OCI-LY7 (cell line): ENCODE measurements around the gene IPO13. TPM values are rescaled to one million over a fixed set of nuclear protein-coding genes. Genes with fewer than 3 reads are reported as not detected.

ENCODE experiments used
- BruUV-seq: library from RNA; stranded (reverse); fragments of 400-500 nt; replicated peaks from 2 replicates; lab custom pipeline; 2021; lab: Mats Ljungman, UMichigan
- CTCF ChIA-PET: fragments of 300-600 bp; sonication (Branson Sonifier 250); formaldehyde crosslinking; loops from one replicate; lab custom pipeline; 2022; ENCODE audit warnings: antibody characterized with exemption; ENCODE audit not compliant: unreplicated experiment; lab: Charles Lee
- POLR2A ChIA-PET: fragments of 300-600 bp; sonication (Branson Sonifier 250); formaldehyde crosslinking; loops from one replicate; lab custom pipeline; 2022; ENCODE audit warnings: antibody characterized with exemption; lab: Charles Lee
- DNase-seq: peaks from one replicate; pipeline ENCODE4 v3.0.0-alpha.2; 2015; ENCODE audit warnings: low spot score
- H2AFZ ChIP-seq: fragments of 200-600 bp; sonication (generic), shearing (Covaris generic); 2 replicates; pipeline ENCODE4 v1.6.1; 2014; ENCODE audit warnings: mild to moderate bottlenecking, antibody characterized with exemption, low read length, moderate library complexity
- H3K27ac ChIP-seq: fragments of 200-600 bp; sonication (generic); 2 replicates; pipeline ENCODE4 v1.5.1; 2014; ENCODE audit warnings: mixed run types, low read depth, mild to moderate bottlenecking, moderate library complexity, low read length, inconsistent platforms; ENCODE audit not compliant: poor library complexity, severe bottlenecking
- H3K36me3 ChIP-seq: fragments of 200-600 bp; sonication (generic); 2 replicates; pipeline ENCODE4 v1.6.1; 2014; ENCODE audit warnings: mild to moderate bottlenecking, antibody characterized with exemption, low read length, moderate library complexity, mixed read lengths; ENCODE audit not compliant: insufficient read depth
- H3K4me1 ChIP-seq: fragments of 200-600 bp; sonication (generic); 2 replicates; pipeline ENCODE4 v1.5.1; 2014; ENCODE audit warnings: mild to moderate bottlenecking, low read length; ENCODE audit not compliant: insufficient read depth, poor library complexity, severe bottlenecking
- H3K4me2 ChIP-seq: fragments of 200-600 bp; sonication (generic); 2 replicates; pipeline ENCODE4 v1.6.1; 2014; ENCODE audit warnings: mild to moderate bottlenecking, low read length
- H3K4me3 ChIP-seq: fragments of 200-600 bp; sonication (generic); 2 replicates; pipeline ENCODE4 v1.5.1; 2014; ENCODE audit warnings: mild to moderate bottlenecking, low read depth, low read length; ENCODE audit not compliant: poor library complexity, severe bottlenecking
- H3K79me2 ChIP-seq: fragments of 200-600 bp; sonication (generic); 2 replicates; pipeline ENCODE4 v1.6.1; 2016; ENCODE audit warnings: low read depth, mild to moderate bottlenecking, low read length, moderate library complexity, mixed read lengths; ENCODE audit not compliant: insufficient read depth
- H3K9me2 ChIP-seq: fragments of 200-600 bp; sonication (generic); 2 replicates; pipeline ENCODE4 v1.6.1; 2016; ENCODE audit warnings: mild to moderate bottlenecking, low read length, mixed read lengths; ENCODE audit not compliant: insufficient read depth
- H3K9me3 ChIP-seq: fragments of 200-600 bp; sonication (generic); 2 replicates; pipeline ENCODE4 v1.6.1; 2014; ENCODE audit warnings: mild to moderate bottlenecking, mixed run types, low read length, mixed read lengths
- H4K20me1 ChIP-seq: fragments of 200-600 bp; sonication (generic); 2 replicates; pipeline ENCODE4 v1.6.1; 2014; ENCODE audit warnings: mild to moderate bottlenecking, antibody characterized with exemption, low read length, moderate library complexity, mixed read lengths; ENCODE audit not compliant: insufficient read depth
- CTCF ChIP-seq: fragments of 200-600 bp; sonication (generic); conservative IDR thresholded peaks from 2 replicates; pipeline ENCODE4 v1.5.1; 2014; ENCODE audit warnings: mild to moderate bottlenecking, antibody characterized with exemption, low read length, moderate library complexity, mixed read lengths
- EZH2phosphoT487 ChIP-seq: fragments of 200-600 bp; sonication (generic); IDR thresholded peaks from 2 replicates; pipeline ENCODE4 v1.6.1; 2018; ENCODE audit warnings: low read depth, borderline replicate concordance, mild to moderate bottlenecking, mixed run types, antibody characterized with exemption, low read length, moderate library complexity, mixed read lengths
- intact Hi-C: fragments of 100-400 bp; cut with micrococcal nuclease; formaldehyde crosslinking; loops from one replicate; pipeline ENCODE4 v1.10.0; 2022; ENCODE audit not compliant: unreplicated experiment
- total RNA-seq, 2 experiments: library from RNA; depleted of rRNA in 1 of 2; stranded (reverse); fragments of >200 nt in 1 of 2; shearing (Covaris generic) in 1 of 2; gene quantifications; 2 replicates each; pipeline ENCODE4 v1.2.3, GENCODE V29; 2014 to 2022

The IPO13 gene
- total RNA-seq, 2 experiments from 2014 or later: 17.8 to 24.1 TPM

- intact Hi-C loops: loop anchor here (5.0 kb wide), 1 partner anchor 94 kb away; no protein-coding TSS in a partner anchor
- H3K79me2 ChIP-seq: no peaks in the 10 kb centered on the region
- ChIA-PET CTCF (interaction anchor here (0.5 to 1.7 kb wide), 5 partner anchors 15 to 167 kb away, joined by 3 to 8 read pairs (median 3); no protein-coding TSS in a partner anchor), POLR2A (no interaction called here)
- no peaks in the 10 kb centered on the region for H3K9me3 ChIP-seq
- H3K36me3 ChIP-seq: no peaks in the 10 kb centered on the region
- no peaks in the 10 kb centered on the region for H3K9me2 ChIP-seq
- H3K4me3 ChIP-seq: no peak overlapping the region
- no peak overlapping the region for H3K27ac ChIP-seq
- H3K4me2 ChIP-seq: no peak overlapping the region
- TF ChIP-seq EZH2phosphoT487 (no peak), CTCF (no peak)
- BruUV-seq: no TSS peak
- no peak overlapping the region for H2AFZ ChIP-seq
- no peaks in the 10 kb centered on the region for H3K4me1 ChIP-seq
- no peak for DNase-seq
- no peaks in the 10 kb centered on the region for H4K20me1 ChIP-seq
These were observed 15.8 kb upstream of the IPO13 start for GRCh38 chr1:43930949-43931275.

- no peaks in the 10 kb centered on the region for H4K20me1 ChIP-seq
- intact Hi-C loops: loop anchor here (5.0 kb wide), 1 partner anchor 95 kb away; no protein-coding TSS in a partner anchor
- no peaks in the 10 kb centered on the region for H3K9me3 ChIP-seq
- no peak overlapping the region for H3K4me2 ChIP-seq
- H3K4me3 ChIP-seq: no peak overlapping the region
- no peaks in the 10 kb centered on the region for H3K79me2 ChIP-seq
- H2AFZ ChIP-seq: no peak overlapping the region
- no TSS peak for BruUV-seq
- no peak overlapping the region for H3K27ac ChIP-seq
- ChIA-PET CTCF (interaction anchor here (1.0 to 1.7 kb wide), 2 partner anchors 168 kb away, joined by 3 to 8 read pairs; no protein-coding TSS in a partner anchor), POLR2A (no interaction called here)
- TF ChIP-seq EZH2phosphoT487 (no peak), CTCF (no peak)
- no peaks in the 10 kb centered on the region for H3K36me3 ChIP-seq
- H3K4me1 ChIP-seq: no peaks in the 10 kb centered on the region
- H3K9me2 ChIP-seq: no peaks in the 10 kb centered on the region
- DNase-seq: no peak
These were observed 14.8 kb upstream of the IPO13 start for GRCh38 chr1:43931711-43932660.
